Measurements from ENCODE around the gene EFNB3.

Gene EFNB3

DNA sequence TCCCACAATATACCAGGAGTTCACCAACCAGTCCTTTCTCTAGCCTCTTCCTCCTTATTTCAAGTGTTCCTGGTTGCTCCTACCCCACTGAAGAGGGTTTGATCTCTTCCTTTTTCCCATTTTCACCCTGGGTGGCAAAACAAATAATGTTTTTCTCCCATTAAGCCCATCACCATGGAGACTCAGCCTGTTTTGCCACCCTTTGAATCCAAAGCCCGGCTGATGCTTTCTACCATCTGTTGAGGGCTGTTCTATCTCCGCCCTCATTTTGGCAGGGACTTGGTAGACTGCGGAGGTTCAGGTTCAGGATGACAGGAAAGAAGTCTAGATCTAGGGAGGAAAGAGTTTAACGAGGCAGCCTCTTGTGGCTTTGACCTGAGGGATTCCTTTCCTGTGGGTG lies 15.1 kb downstream of the EFNB3 start:
- DNase-seq = no peak

DNA sequence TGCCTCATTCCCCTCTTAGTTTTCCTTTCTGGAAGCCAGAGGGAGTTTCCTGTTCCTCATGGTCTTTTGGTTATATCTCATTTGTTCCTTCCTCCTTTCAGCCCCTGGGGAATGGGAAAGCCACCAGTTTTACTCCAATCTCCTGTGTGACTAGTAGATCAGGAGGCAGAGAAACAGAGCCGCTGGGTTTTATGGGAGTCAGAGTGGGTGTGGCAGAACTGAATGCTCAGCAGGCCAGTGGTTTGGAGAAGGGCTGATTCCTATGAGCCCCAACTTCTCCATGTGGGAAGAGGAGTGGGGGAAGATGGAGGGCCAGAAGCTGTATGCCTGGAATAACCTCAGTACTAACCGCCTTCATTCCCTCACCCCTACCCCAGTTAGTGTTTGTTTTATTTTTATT lies 16.6 kb downstream of the EFNB3 start:
- DNase-seq = no peak

GRCh38 chr17:7727886-7728285 lies 22.9 kb downstream of the EFNB3 start:
- DNase-seq = no peak

GRCh38 chr17:7729816-7730215 lies 24.8 kb downstream of the EFNB3 start:
- DNase-seq = no peak

DNA sequence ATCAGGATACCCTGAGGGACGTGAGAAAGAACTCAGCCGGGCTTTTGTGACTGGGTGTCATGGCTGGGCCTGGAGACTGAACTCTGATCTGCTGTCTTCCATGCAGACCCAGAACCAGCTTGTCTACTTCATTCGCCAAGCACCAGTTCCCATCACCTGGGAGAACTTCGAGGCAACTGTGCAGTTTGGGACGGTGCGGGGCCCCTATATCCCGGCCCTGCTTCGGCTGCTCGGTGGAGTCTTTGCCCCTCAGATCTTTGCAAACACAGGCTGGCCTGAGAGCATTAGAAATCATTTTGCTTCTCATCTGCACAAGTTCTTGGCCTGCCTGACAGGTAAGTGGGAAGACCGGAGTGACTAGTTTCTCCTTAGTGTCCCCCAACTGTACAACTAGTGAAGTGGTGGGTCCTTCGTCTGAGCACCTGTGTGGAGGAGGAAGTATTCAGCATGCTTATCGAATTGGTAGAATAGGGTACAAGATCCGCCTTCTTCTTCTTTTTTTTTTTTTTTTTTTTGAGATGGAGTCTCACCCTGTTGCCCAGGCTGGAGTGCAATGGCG lies 28.1 kb downstream of the EFNB3 start:
- no peak for DNase-seq

DNA sequence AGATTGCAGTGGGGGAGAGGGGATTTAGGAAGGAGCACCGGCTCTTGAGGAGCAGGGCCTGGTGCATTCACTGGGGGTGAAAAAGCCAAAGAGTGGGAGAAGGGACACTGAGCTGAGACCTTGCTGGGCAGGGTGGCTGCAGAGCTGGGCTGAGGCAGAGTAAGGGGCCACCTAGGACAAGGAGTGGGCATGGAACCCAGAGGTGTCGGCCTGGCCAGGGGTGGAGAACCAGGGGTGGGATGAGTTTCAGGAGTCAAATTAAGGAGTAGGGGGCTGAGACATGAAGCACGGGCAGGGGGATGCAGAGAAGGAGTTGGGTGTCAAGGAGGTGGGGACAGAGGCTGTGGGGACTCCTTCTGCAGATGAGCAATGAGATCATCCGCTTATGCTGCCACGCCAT lies 32.6 kb downstream of the EFNB3 start:
- DNase-seq = no peak

DNA sequence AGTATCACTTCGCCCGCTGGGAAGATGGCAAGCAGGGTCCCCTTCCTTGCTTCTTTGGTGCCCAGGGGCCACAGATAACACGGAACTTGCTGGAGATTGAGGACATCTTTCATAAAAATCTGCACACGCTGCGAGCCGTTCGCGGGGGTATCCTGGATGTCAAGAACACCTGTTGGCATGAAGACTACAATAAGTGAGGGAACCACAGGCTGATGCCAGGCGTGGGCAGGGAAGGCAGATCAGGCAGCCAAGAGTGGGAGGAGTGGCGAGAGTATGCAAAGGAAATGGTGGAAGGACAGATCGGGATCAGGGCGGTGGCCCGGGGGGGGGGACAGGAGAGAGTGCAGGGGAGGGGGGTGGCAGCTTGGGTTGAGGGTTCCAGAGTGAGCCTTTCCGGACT lies 34.7 kb downstream of the EFNB3 start:
- DNase-seq = no peak

GRCh38 chr17:7740481-7741001 lies 35.5 kb downstream of the EFNB3 start:
- no peak for DNase-seq

DNA sequence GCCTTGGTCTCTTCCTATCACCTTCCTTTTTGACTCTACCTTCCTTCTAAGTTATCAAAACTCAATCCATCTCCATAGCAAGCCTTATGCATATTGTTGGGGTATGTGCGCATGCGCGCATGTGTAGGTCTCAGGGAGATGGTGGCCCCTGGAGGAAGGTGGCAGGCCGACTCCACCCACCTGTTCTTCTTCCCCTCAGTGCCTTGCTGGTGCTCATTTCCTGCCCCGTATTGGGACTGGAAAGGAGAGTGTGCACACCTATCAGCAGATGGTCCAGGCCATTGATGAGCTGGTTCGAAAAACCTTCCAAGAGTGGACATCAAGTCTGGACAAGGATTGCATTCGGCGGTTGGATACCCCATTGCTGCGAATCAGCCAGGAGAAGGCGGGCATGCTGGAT lies 37.7 kb downstream of the EFNB3 start:
- DNase-seq = no peak

DNA sequence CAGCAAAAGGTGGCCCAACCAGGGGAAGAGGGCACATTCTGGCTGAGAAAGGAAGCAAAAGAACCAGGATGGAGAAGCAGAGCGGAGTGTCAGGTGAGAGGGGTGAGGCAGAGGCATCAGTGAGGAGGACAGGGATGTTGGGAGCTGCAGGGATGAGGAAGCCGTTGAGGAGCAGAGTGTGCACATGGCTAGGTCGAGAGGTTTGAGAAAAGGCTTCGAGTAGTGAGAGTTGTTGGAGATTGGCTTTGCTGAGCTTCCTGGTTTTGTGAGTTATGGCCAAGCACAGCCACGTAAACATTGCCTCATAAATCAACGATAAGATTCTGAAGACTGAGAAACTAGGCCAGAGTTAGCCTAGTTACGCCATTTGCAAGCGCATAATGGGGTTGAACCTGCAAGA lies 39.4 kb downstream of the EFNB3 start:
- no peak for DNase-seq

GRCh38 chr17:7745748-7746470 lies 40.9 kb downstream of the EFNB3 start:
- DNase-seq = no peak

DNA sequence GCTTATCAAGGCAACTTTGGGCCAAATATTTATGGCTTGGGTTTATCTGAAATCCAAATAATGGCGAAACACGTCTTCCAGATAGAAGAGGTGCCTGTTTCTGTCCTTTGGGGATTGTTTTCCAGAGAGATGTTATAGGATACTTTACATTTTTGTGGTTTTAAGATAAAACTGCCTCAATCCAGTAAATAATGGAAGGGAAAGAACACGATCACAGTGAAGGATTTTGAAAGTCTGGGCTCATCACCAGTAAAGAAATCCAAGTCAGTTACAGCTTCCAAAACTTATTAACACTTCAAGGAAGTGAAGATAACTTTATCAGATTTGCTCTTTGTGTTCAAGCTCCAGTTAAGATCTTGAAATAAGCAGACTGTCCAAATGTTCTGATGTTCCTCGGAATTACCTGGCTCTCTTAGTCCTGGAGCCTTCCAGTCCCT lies 42.7 kb downstream of the EFNB3 start:
- DNase-seq = no peak

- DNase-seq = no peak
These were observed 43.2 kb downstream of the EFNB3 start for GRCh38 chr17:7748076-7748775.

GRCh38 chr17:7750321-7750821 lies 45.4 kb downstream of the EFNB3 start:
- DNase-seq = no peak

DNA sequence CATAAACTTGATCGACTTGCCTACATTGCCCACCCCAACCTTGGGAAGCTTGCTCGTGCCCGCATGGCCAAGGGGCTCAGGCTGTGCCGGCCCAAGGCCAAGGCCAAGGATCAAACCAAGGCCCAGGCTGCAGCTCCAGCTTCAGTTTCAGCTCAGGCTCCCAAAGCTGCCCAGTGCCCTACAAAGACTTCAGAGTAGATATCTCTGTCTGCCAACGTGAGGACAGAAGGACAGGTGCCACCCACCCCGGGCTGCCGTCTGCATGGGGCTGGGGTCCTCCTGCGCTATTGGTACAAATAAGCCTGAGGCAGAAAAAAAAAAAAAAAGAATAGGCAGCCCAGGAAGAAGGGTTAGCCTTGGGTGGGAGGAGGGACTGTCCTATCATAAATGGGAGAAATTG lies 49.7 kb downstream of the EFNB3 start:
- no peak for DNase-seq

GRCh38 chr17:7755095-7755890 lies 50.3 kb downstream of the EFNB3 start:
- DNase-seq = no peak

GRCh38 chr17:7756968-7757367 lies 52.0 kb downstream of the EFNB3 start:
- no peak for DNase-seq
